Naive thymus-derived CD4-positive, alpha-beta T cell (primary cell): ENCODE results near the gene ARHGAP25. TPM values are rescaled to one million over a fixed set of nuclear protein-coding genes. Genes with fewer than 3 reads are reported as not detected.

ENCODE experiments used
- ATAC-seq: fragments of 150-1000 bp; cut with Tn5 transposase; 2 replicates; pipeline ENCODE4 v1.10.0; 2021; ENCODE audit warnings: mild to moderate bottlenecking, moderate library complexity
- CTCF ChIA-PET: fragments of 350-600 bp; sonication (Branson Sonifier 250); formaldehyde crosslinking; loops from one replicate; lab custom pipeline; 2021; ENCODE audit warnings: antibody characterized with exemption; lab: Charles Lee
- POLR2A ChIA-PET: fragments of 350-600 bp; sonication (Branson Sonifier 250); formaldehyde crosslinking; loops from one replicate; lab custom pipeline; 2021; ENCODE audit warnings: antibody characterized with exemption, inconsistent platforms; lab: Charles Lee
- DNase-seq, 9 donors: peaks; one replicate each; pipeline versions ENCODE4 v3.0.0 to v3.0.0-alpha.2; 2020 to 2022; ENCODE audit warnings: mixed read lengths in 1 of 9
- H3K27ac ChIP-seq: one replicate; pipeline ENCODE4 v1.7.0; 2013; ENCODE audit warnings: mild to moderate bottlenecking, low read depth, low read length, moderate library complexity
- H3K27me3 ChIP-seq, 2 donors: one replicate each; pipeline ENCODE4 v1.7.0; 2013; ENCODE audit warnings: low read length in 2 of 2, mild to moderate bottlenecking in 2 of 2, moderate library complexity in 2 of 2; ENCODE audit not compliant: control insufficient read depth in 2 of 2, insufficient read depth in 2 of 2
- H3K36me3 ChIP-seq, 3 experiments: 1 replicate in 2 of 3; 2 replicates in 1 of 3; pipeline ENCODE4 v1.7.0; 2013; ENCODE audit warnings: low read length in 3 of 3, mild to moderate bottlenecking in 3 of 3, moderate library complexity in 1 of 3; ENCODE audit not compliant: insufficient read depth in 3 of 3, control insufficient read depth in 2 of 3
- H3K4me1 ChIP-seq, 2 donors: one replicate each; pipeline ENCODE4 v1.7.0; 2013; ENCODE audit warnings: low read length in 2 of 2, mild to moderate bottlenecking in 2 of 2, moderate library complexity in 1 of 2; ENCODE audit not compliant: control insufficient read depth in 2 of 2, insufficient read depth in 2 of 2
- H3K4me3 ChIP-seq: 2 replicates; pipeline ENCODE4 v1.7.0; 2013; ENCODE audit warnings: mild to moderate bottlenecking, low read length
- H3K9me3 ChIP-seq, 3 experiments: 1 replicate in 2 of 3; 2 replicates in 1 of 3; pipeline ENCODE4 v1.7.0; 2013; ENCODE audit warnings: low read length in 3 of 3; ENCODE audit not compliant: control insufficient read depth in 2 of 3
- H3K27ac Mint-ChIP-seq, 9 donors: one replicate each; pipeline ENCODE4 v1.8.0; 2020 to 2022; ENCODE audit warnings: mixed read lengths in 9 of 9, mild to moderate bottlenecking in 8 of 9, moderate library complexity in 5 of 9, inconsistent platforms in 2 of 9
- H3K27me3 Mint-ChIP-seq, 5 donors: one replicate each; pipeline ENCODE4 v1.8.0; 2021 to 2022; ENCODE audit warnings: mixed read lengths in 5 of 5, mild to moderate bottlenecking in 1 of 5
- H3K36me3 Mint-ChIP-seq, 5 donors: one replicate each; pipeline ENCODE4 v1.8.0; 2020 to 2022; ENCODE audit warnings: mixed read lengths in 5 of 5, mild to moderate bottlenecking in 3 of 5, inconsistent platforms in 1 of 5
- H3K4me1 Mint-ChIP-seq, 7 donors: one replicate each; pipeline ENCODE4 v1.8.0; 2020 to 2022; ENCODE audit warnings: mixed read lengths in 7 of 7, mild to moderate bottlenecking in 3 of 7, inconsistent platforms in 1 of 7
- H3K4me3 Mint-ChIP-seq, 10 donors: one replicate each; pipeline ENCODE4 v1.8.0; 2020 to 2022; ENCODE audit warnings: mild to moderate bottlenecking in 10 of 10, mixed read lengths in 10 of 10, moderate library complexity in 6 of 10, inconsistent platforms in 2 of 10
- H3K9me3 Mint-ChIP-seq, 11 donors: one replicate each; pipeline ENCODE4 v1.8.0; 2020 to 2022; ENCODE audit warnings: mixed read lengths in 11 of 11, mild to moderate bottlenecking in 4 of 11, inconsistent platforms in 1 of 11, moderate library complexity in 1 of 11
- intact Hi-C, 2 donors: fragments of 100-400 bp; cut with micrococcal nuclease; formaldehyde crosslinking; loops; one replicate each; pipeline ENCODE4 v1.15.1; 2023
- polyA plus RNA-seq, 2 donors: library from polyadenylated mRNA; unstranded; fragments of 300-500 nt; fragmentation: Illumina TruSeq; gene quantifications; one replicate each; pipeline ENCODE4 v1.2.3, GENCODE V29; 2021
- total RNA-seq, 6 experiments: library from RNA in 5 of 6; stranded (reverse) in 5 of 6; gene quantifications; 1 replicate in 5 of 6; 2 replicates in 1 of 6; pipeline ENCODE4 v1.2.3 and lab custom pipeline; 2021 to 2026

The ARHGAP25 gene
- total and polyA plus RNA-seq, 7 experiments from 2014 or later, result 63.3 to 139 (median 116) TPM

- ChIA-PET POLR2A (interaction anchor here (0.9 to 14.3 kb wide), 16 partner anchors 11 to 161 kb away, joined by 3 to 288 read pairs (median 6); partner anchors contain the start of gene ARHGAP25), CTCF (interaction anchor here (0.6 to 6.8 kb wide), 29 partner anchors 11 to 306 kb away, joined by 3 to 87 read pairs (median 11); partner anchors contain the start of gene ARHGAP25)
- Mint-ChIP-seq H3K4me3 (peak overlapping the region in 3 of 10 donors; percentile 25 to 94 (median 69)), H3K9me3 (peaks cover 0 to 11% (median 0%) of the 10 kb centered on the region in 11 donors), H3K27me3 (no peaks in the 10 kb centered on the region), H3K4me1 (peaks cover 62 to 92% (median 85%) of the 10 kb centered on the region in 7 donors), H3K27ac (peak overlapping the region in 8 of 9 donors; percentile 57 to 96 (median 82)), H3K36me3 (peaks cover 7 to 52% (median 40%) of the 10 kb centered on the region in 5 donors)
- intact Hi-C loops, result loop anchor here (1.0 to 5.0 kb wide), 14 partner anchors 9 to 287 kb away; partner anchors contain the start of gene ARHGAP25 (in 1 of the 2)
- no peaks in the 10 kb centered on the region for H3K9me3 ChIP-seq
- peak in 1 of 9 donors; percentile 17 for DNase-seq
- ATAC-seq, result no peak
- peaks cover 3 to 5% (median 4%) of the 10 kb centered on the region in 3 experiments for H3K36me3 ChIP-seq
- H3K4me3 ChIP-seq, result no peak overlapping the region
- H3K27ac ChIP-seq, result peak overlapping the region; percentile 65
- H3K4me1 ChIP-seq, result peaks cover 81 to 83% of the 10 kb centered on the region in 2 donors
- H3K27me3 ChIP-seq, result no peaks in the 10 kb centered on the region
Observed at GRCh38 chr2:68750592-68751396, 16.2 kb downstream of the ARHGAP25 start.

GRCh38 chr2:68751397-68752339 is 17.1 kb downstream of the ARHGAP25 start:
- Mint-ChIP-seq H3K36me3 (peaks cover 13 to 53% (median 42%) of the 10 kb centered on the region in 5 donors), H3K27me3 (no peaks in the 10 kb centered on the region), H3K4me3 (peak overlapping the region; percentile 9 to 94 (median 66)), H3K9me3 (peaks cover 0 to 15% (median 4%) of the 10 kb centered on the region in 11 donors), H3K27ac (peak overlapping the region in 8 of 9 donors; percentile 57 to 96 (median 82)), H3K4me1 (peaks cover 61 to 94% (median 87%) of the 10 kb centered on the region in 7 donors)
- CTCF ChIA-PET, result interaction anchor here (0.6 to 6.8 kb wide), 39 partner anchors 12 to 307 kb away, joined by 3 to 87 read pairs (median 5); partner anchors contain the start of gene ARHGAP25
- Histone ChIP-seq H3K27ac (peak overlapping the region; percentile 65), H3K36me3 (no peaks in the 10 kb centered on the region), H3K4me3 (peak overlapping the region; percentile 24), H3K4me1 (peaks cover 82 to 83% of the 10 kb centered on the region in 2 donors), H3K27me3 (no peaks in the 10 kb centered on the region), H3K9me3 (no peaks in the 10 kb centered on the region)
- DNase-seq (peak; percentile 77 to 88 (median 85)), ATAC-seq (peak; percentile 97)
- intact Hi-C loops, result loop anchor here (1.0 to 5.0 kb wide), 15 partner anchors 10 to 288 kb away; partner anchors contain the start of gene ARHGAP25 (in 1 of the 2)
- POLR2A ChIA-PET, result interaction anchor here (0.6 to 14.3 kb wide), 24 partner anchors 11 to 160 kb away, joined by 3 to 288 read pairs (median 5); partner anchors contain the start of gene ARHGAP25

GRCh38 chr2:68753318-68753717 is 18.7 kb downstream of the ARHGAP25 start:
- Histone ChIP-seq H3K4me3 (peak overlapping the region; percentile 13), H3K27me3 (no peaks in the 10 kb centered on the region), H3K36me3 (peaks cover 0 to 4% (median 0%) of the 10 kb centered on the region in 3 experiments), H3K4me1 (peaks cover 78 to 82% of the 10 kb centered on the region in 2 donors), H3K27ac (peak overlapping the region; percentile 65), H3K9me3 (peaks cover 0 to 4% (median 0%) of the 10 kb centered on the region in 3 experiments)
- Mint-ChIP-seq H3K27ac (peak overlapping the region in 8 of 9 donors; percentile 81 to 96 (median 90)), H3K4me3 (peak overlapping the region; percentile 53 to 94 (median 78)), H3K36me3 (peaks cover 18 to 53% (median 47%) of the 10 kb centered on the region in 5 donors), H3K9me3 (peaks cover 0 to 21% (median 10%) of the 10 kb centered on the region in 11 donors), H3K27me3 (no peaks in the 10 kb centered on the region), H3K4me1 (peaks cover 57 to 95% (median 88%) of the 10 kb centered on the region in 7 donors)
- ChIA-PET CTCF (interaction anchor here (0.6 to 6.8 kb wide), 18 partner anchors 10 to 289 kb away, joined by 3 to 87 read pairs (median 20); no protein-coding TSS in a partner anchor), POLR2A (interaction anchor here (0.6 to 14.3 kb wide), 13 partner anchors 9 to 169 kb away, joined by 3 to 288 read pairs (median 7); no protein-coding TSS in a partner anchor)
- peak in 3 of 9 donors; percentile 17 to 43 (median 18) for DNase-seq
- intact Hi-C loops, result loop anchor here (2.0 to 5.0 kb wide), 2 partner anchors 75 to 266 kb away; no protein-coding TSS in a partner anchor
- peak; percentile 42 for ATAC-seq

- ChIA-PET POLR2A (interaction anchor here (0.6 to 14.3 kb wide), 7 partner anchors 9 to 223 kb away, joined by 3 to 288 read pairs (median 5); no protein-coding TSS in a partner anchor), CTCF (interaction anchor here (1.1 to 1.2 kb wide), 2 partner anchors 13 to 81 kb away, joined by 5 to 6 read pairs; no protein-coding TSS in a partner anchor)
- Mint-ChIP-seq H3K27me3 (no peaks in the 10 kb centered on the region), H3K27ac (peak overlapping the region in 8 of 9 donors; percentile 1 to 96 (median 86)), H3K4me3 (peak overlapping the region; percentile 52 to 94 (median 72)), H3K4me1 (peaks cover 60 to 99% (median 91%) of the 10 kb centered on the region in 7 donors), H3K9me3 (peaks cover 0 to 21% (median 10%) of the 10 kb centered on the region in 11 donors), H3K36me3 (peaks cover 18 to 65% (median 57%) of the 10 kb centered on the region in 5 donors)
- DNase-seq (no peak), ATAC-seq (no peak)
- peaks cover 79 to 85% of the 10 kb centered on the region in 2 donors for H3K4me1 ChIP-seq
- intact Hi-C loops, result no loop called here
- peak overlapping the region; percentile 42 for H3K27ac ChIP-seq
- peaks cover 0 to 4% (median 0%) of the 10 kb centered on the region in 3 experiments for H3K9me3 ChIP-seq
- peaks cover 0 to 4% (median 0%) of the 10 kb centered on the region in 3 experiments for H3K36me3 ChIP-seq
- H3K27me3 ChIP-seq, result no peaks in the 10 kb centered on the region
- no peak overlapping the region for H3K4me3 ChIP-seq
Observed at GRCh38 chr2:68755071-68755470, 20.5 kb downstream of the ARHGAP25 start.

GRCh38 chr2:68756178-68756577 is 21.6 kb downstream of the ARHGAP25 start:
- ChIA-PET POLR2A (interaction anchor here (0.8 to 14.3 kb wide), 9 partner anchors 8 to 152 kb away, joined by 3 to 288 read pairs (median 4); no protein-coding TSS in a partner anchor), CTCF (interaction anchor here (0.7 to 2.2 kb wide), 7 partner anchors 10 to 116 kb away, joined by 3 to 10 read pairs (median 5); partner anchors contain the start of gene ARHGAP25)
- H3K36me3 Mint-ChIP-seq, result peaks cover 18 to 67% (median 57%) of the 10 kb centered on the region in 5 donors
- H3K27ac ChIP-seq, result no peak overlapping the region
- H3K4me3 ChIP-seq, result no peak overlapping the region
- no peaks in the 10 kb centered on the region for H3K27me3 ChIP-seq
- peak overlapping the region in 6 of 10 donors; percentile 25 to 94 (median 50) for H3K4me3 Mint-ChIP-seq
- peaks cover 0 to 21% (median 10%) of the 10 kb centered on the region in 11 donors for H3K9me3 Mint-ChIP-seq
- DNase-seq (no peak), ATAC-seq (no peak)
- peaks cover 83 to 93% of the 10 kb centered on the region in 2 donors for H3K4me1 ChIP-seq
- peak overlapping the region in 6 of 9 donors; percentile 54 to 93 (median 73) for H3K27ac Mint-ChIP-seq
- H3K9me3 ChIP-seq, result peaks cover 0 to 4% (median 0%) of the 10 kb centered on the region in 3 experiments
- H3K4me1 Mint-ChIP-seq, result peaks cover 63 to 100% (median 98%) of the 10 kb centered on the region in 7 donors
- no peaks in the 10 kb centered on the region for H3K27me3 Mint-ChIP-seq
- intact Hi-C loops, result no loop called here
- H3K36me3 ChIP-seq, result peaks cover 0 to 4% (median 0%) of the 10 kb centered on the region in 3 experiments
